Stimulated activated naive CD8-positive, alpha-beta T cell treated with anti-CD3 and anti-CD28 coated beads, Interleukin-15, amount 100 ng/mL, for 72 hours (primary cell): ENCODE data around the gene RAB43.
"Not testable (repeated sequence)": the region's sequence is repeated elsewhere in the genome, so short reads cannot be mapped to it uniquely, and the experiment has no call there.

Experiments used
- ATAC-seq: fragments of 150-1000 bp; cut with Tn5 transposase; 2 replicates; pipeline ENCODE4 v1.10.0; 2021; ENCODE audit warnings: mild to moderate bottlenecking, moderate library complexity
- DNase-seq, 2 donors: peaks; one replicate each; pipeline ENCODE4 v3.0.0; 2021 to 2022
- H3K27ac Mint-ChIP-seq, 2 donors: one replicate each; pipeline ENCODE4 v1.8.0; 2022; ENCODE audit warnings: mild to moderate bottlenecking in 2 of 2, mixed read lengths in 2 of 2, moderate library complexity in 2 of 2
- H3K27me3 Mint-ChIP-seq: one replicate; pipeline ENCODE4 v1.8.0; 2022; ENCODE audit warnings: mixed read lengths
- H3K4me1 Mint-ChIP-seq: one replicate; pipeline ENCODE4 v1.8.0; 2022; ENCODE audit warnings: mild to moderate bottlenecking, mixed read lengths
- H3K4me3 Mint-ChIP-seq, 2 donors: one replicate each; pipeline ENCODE4 v1.8.0; 2022; ENCODE audit warnings: mild to moderate bottlenecking in 2 of 2, mixed read lengths in 2 of 2, moderate library complexity in 1 of 2
- H3K9me3 Mint-ChIP-seq, 2 donors: one replicate each; pipeline ENCODE4 v1.8.0; 2022; ENCODE audit warnings: mixed read lengths in 2 of 2

RAB43 gene

GRCh38 chr3:129111076-129111780 lies 10.4 kb downstream of the RAB43 start:
- Mint-ChIP-seq H3K4me3 (peak overlapping the region; percentile 69 to 79), H3K4me1 (peaks cover 90% of the 10 kb centered on the region), H3K27ac (peak overlapping the region; percentile 99 to 100)
- H3K27me3 Mint-ChIP-seq, ATAC-seq, DNase-seq, H3K9me3 Mint-ChIP-seq: not testable (repeated sequence)

GRCh38 chr3:129107793-129108192 lies 13.8 kb downstream of the RAB43 start:
- H3K27me3 Mint-ChIP-seq: no peaks in the 10 kb centered on the region
- DNase-seq (no peak), ATAC-seq (no peak)
- peak overlapping the region; percentile 52 to 61 for H3K4me3 Mint-ChIP-seq
- no peaks in the 10 kb centered on the region for H3K9me3 Mint-ChIP-seq
- peaks cover 91% of the 10 kb centered on the region for H3K4me1 Mint-ChIP-seq
- H3K27ac Mint-ChIP-seq: peak overlapping the region; percentile 94 to 96

DNA sequence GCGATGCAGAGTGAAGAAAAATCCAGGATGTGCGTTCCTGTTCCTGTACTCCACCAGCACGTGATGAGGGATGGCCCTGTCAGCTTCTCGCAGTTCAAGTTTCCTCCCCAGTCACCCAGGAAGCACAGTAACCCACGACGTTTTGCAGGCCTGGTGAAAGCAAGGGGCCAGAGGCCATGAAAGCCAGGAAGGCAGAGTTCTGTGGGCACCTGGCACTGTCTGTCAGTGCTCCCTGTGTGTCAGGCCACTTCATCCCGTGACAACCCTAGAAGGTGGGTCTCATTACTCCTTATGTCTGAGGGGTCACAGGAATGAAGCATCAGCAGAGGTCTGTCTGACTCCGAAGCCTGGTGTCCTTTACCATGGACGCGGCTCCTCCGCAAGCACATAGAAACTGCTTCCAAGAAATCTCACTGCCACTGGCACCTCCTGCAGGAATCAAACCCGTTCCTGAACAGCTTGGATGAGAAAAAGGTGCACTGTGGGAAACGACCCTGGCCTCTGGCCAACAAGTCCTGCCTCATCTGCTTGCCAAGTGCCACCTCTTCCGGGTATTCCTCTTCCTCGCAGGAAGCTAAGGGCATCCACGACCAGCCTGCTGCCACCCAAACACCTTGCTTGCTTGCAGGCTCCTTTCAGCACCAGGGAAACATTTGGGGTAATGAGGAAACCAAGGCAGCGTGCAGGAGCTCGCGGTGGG lies 14.6 kb downstream of the RAB43 start:
- Mint-ChIP-seq H3K27me3 (no peaks in the 10 kb centered on the region), H3K4me1 (peaks cover 92% of the 10 kb centered on the region), H3K27ac (peak overlapping the region; percentile 94 to 96), H3K9me3 (no peaks in the 10 kb centered on the region), H3K4me3 (peak overlapping the region in 1 of 2 donors; percentile 54)
- ATAC-seq: no peak
- no peak for DNase-seq

DNA sequence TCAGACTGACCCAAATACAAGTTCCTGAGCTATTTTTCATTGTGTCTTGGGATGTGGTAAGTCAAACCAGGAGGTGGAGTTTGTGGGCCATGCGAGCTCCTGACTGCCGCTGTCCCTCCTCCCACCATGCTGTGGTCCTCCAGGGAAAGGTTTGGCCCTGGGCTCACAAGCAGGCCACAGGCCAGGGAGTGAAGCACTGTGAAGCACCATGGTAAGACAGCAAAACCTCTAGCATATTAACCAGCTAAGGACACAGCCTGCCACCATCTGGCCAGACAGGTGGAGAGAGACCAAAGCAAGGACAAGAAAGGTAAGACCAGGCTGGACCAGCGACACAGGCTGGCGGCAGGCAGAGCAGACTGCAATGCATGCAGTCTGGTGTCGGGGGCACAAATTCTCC lies 15.3 kb downstream of the RAB43 start:
- Mint-ChIP-seq H3K27ac (peak overlapping the region in 1 of 2 donors; percentile 91), H3K4me1 (peaks cover 92% of the 10 kb centered on the region)

GRCh38 chr3:129105862-129106261 lies 15.7 kb downstream of the RAB43 start:
- ATAC-seq: no peak
- no peaks in the 10 kb centered on the region for H3K9me3 Mint-ChIP-seq
- no peaks in the 10 kb centered on the region for H3K27me3 Mint-ChIP-seq
- H3K4me1 Mint-ChIP-seq: peaks cover 92% of the 10 kb centered on the region
- DNase-seq: no peak
- peak overlapping the region in 1 of 2 donors; percentile 68 for H3K27ac Mint-ChIP-seq
- no peak overlapping the region for H3K4me3 Mint-ChIP-seq

More for the DNA sequence above, 15.3 kb downstream of the RAB43 start:
- Mint-ChIP-seq H3K9me3 (no peaks in the 10 kb centered on the region), H3K27me3 (no peaks in the 10 kb centered on the region), H3K4me3 (peak overlapping the region in 1 of 2 donors; percentile 44)
- no peak for DNase-seq
- no peak for ATAC-seq

GRCh38 chr3:129104498-129105079 lies 17.0 kb downstream of the RAB43 start:
- H3K4me3 Mint-ChIP-seq: no peak overlapping the region
- peak overlapping the region; percentile 78 to 95 for H3K27ac Mint-ChIP-seq
- H3K9me3 Mint-ChIP-seq: no peaks in the 10 kb centered on the region
- peaks cover 94% of the 10 kb centered on the region for H3K4me1 Mint-ChIP-seq
- DNase-seq: no peak
- ATAC-seq: no peak
- no peaks in the 10 kb centered on the region for H3K27me3 Mint-ChIP-seq

- H3K27me3 Mint-ChIP-seq: no peaks in the 10 kb centered on the region
- H3K27ac Mint-ChIP-seq: peak overlapping the region; percentile 28 to 95
- H3K9me3 Mint-ChIP-seq: no peaks in the 10 kb centered on the region
- peaks cover 97% of the 10 kb centered on the region for H3K4me1 Mint-ChIP-seq
- no peak overlapping the region for H3K4me3 Mint-ChIP-seq
- no peak for DNase-seq
- no peak for ATAC-seq
Observed at GRCh38 chr3:129104051-129104450, 17.6 kb downstream of the RAB43 start.

- no peak overlapping the region for H3K4me3 Mint-ChIP-seq
- H3K9me3 Mint-ChIP-seq: no peaks in the 10 kb centered on the region
- H3K4me1 Mint-ChIP-seq: peaks cover 93% of the 10 kb centered on the region
- no peaks in the 10 kb centered on the region for H3K27me3 Mint-ChIP-seq
- ATAC-seq: no peak
- no peak for DNase-seq
- peak overlapping the region; percentile 72 to 95 for H3K27ac Mint-ChIP-seq
Observed at GRCh38 chr3:129103296-129103695, 18.3 kb downstream of the RAB43 start.

DNA sequence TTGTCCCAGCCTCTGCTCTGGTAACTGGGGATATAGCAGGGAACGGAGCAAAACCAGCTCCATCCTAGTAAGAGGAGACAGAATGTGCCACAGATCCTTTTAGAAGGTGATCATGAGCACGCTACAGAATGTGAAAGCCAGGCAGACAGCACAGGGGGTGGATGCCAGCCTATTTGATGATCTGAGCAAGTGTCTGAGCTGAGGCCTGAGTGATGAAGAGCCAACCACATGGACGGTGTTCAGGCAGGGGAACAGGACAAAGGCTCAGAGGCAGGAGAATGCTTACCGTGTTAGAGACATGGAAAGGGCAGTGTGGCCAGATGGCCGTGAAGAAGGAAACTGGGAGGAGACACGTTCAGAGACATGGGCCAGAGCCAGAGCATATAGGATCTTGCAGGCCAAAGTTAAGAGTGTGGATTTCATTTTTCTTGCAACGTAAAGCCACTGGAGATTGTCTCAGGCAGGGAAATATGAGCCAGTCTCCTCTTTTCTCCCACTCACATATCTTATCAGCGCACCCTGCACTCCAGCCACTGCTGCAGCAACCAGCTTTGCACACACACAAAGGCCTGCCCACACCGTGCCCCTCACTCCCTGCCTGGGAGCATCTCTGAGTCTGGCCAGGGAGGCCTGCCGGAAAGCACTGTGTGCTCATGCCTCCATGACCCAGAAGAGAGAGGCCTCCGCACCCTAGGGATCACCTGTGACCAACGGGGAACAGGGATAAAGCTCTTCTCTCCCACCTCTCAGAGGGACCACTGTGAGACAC lies 20.1 kb downstream of the RAB43 start:
- H3K4me1 Mint-ChIP-seq: peaks cover 93% of the 10 kb centered on the region
- H3K27ac Mint-ChIP-seq: peak overlapping the region; percentile 30 to 88
- peak overlapping the region in 1 of 2 donors; percentile 36 for H3K4me3 Mint-ChIP-seq
- DNase-seq: no peak
- no peaks in the 10 kb centered on the region for H3K27me3 Mint-ChIP-seq
- no peaks in the 10 kb centered on the region for H3K9me3 Mint-ChIP-seq
- ATAC-seq: no peak

GRCh38 chr3:129100274-129100673 lies 21.3 kb downstream of the RAB43 start:
- Mint-ChIP-seq H3K4me1 (peaks cover 89% of the 10 kb centered on the region), H3K9me3 (no peaks in the 10 kb centered on the region), H3K27ac (peak overlapping the region in 1 of 2 donors; percentile 22), H3K27me3 (no peaks in the 10 kb centered on the region), H3K4me3 (no peak overlapping the region)
- ATAC-seq (peak; percentile 46), DNase-seq (no peak)

DNA sequence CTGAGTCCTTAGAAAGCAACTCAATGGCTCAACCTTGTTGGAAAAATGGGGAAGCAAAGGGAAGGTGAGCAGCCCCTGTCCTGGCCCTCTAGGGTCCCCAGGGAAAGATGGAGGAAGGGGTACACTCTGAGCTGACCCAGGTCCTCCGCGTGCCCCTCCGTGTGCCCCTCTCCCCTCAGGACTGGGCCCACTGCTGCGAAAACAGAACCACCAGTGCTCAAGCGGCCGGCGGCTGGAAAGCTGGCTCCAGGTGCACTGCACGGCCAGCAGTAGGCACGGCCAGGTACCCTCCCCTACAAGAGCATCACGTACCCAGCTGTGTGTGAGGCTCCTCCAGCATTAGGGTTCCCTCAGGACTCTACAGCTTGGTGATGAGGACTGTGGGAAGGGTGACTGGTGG lies 26.3 kb downstream of the RAB43 start:
- Mint-ChIP-seq H3K9me3 (no peaks in the 10 kb centered on the region), H3K4me3 (no peak overlapping the region), H3K4me1 (peaks cover 41% of the 10 kb centered on the region), H3K27me3 (no peaks in the 10 kb centered on the region), H3K27ac (peak overlapping the region in 1 of 2 donors; percentile 76)
- no peak for DNase-seq
- no peak for ATAC-seq

GRCh38 chr3:129088312-129088711 lies 33.3 kb downstream of the RAB43 start:
- DNase-seq, H3K4me3 Mint-ChIP-seq, H3K27me3 Mint-ChIP-seq, H3K27ac Mint-ChIP-seq, H3K9me3 Mint-ChIP-seq, H3K4me1 Mint-ChIP-seq: not testable (repeated sequence)
- peak; percentile 11 for ATAC-seq

GRCh38 chr3:129087904-129088303 lies 33.7 kb downstream of the RAB43 start:
- H3K27ac Mint-ChIP-seq, H3K4me1 Mint-ChIP-seq, H3K9me3 Mint-ChIP-seq, H3K4me3 Mint-ChIP-seq, DNase-seq, H3K27me3 Mint-ChIP-seq: not testable (repeated sequence)
- ATAC-seq: peak; percentile 57

GRCh38 chr3:129087138-129087702 lies 34.4 kb downstream of the RAB43 start:
- DNase-seq: no peak
- no peaks in the 10 kb centered on the region for H3K9me3 Mint-ChIP-seq
- H3K27me3 Mint-ChIP-seq: no peaks in the 10 kb centered on the region
- peak; percentile 1 for ATAC-seq
- peak overlapping the region in 1 of 2 donors; percentile 48 for H3K27ac Mint-ChIP-seq
- H3K4me1 Mint-ChIP-seq: peaks cover 12% of the 10 kb centered on the region
- no peak overlapping the region for H3K4me3 Mint-ChIP-seq

- DNase-seq: no peak
- no peaks in the 10 kb centered on the region for H3K27me3 Mint-ChIP-seq
- peak; percentile 21 for ATAC-seq
- H3K27ac Mint-ChIP-seq: peak overlapping the region in 1 of 2 donors; percentile 95
- no peak overlapping the region for H3K4me3 Mint-ChIP-seq
- H3K9me3 Mint-ChIP-seq: no peaks in the 10 kb centered on the region
- peaks cover 19% of the 10 kb centered on the region for H3K4me1 Mint-ChIP-seq
Observed at GRCh38 chr3:129085818-129086217, 35.8 kb downstream of the RAB43 start.
